GM18951 (cell line): ENCODE results near the gene DGKZ.

ENCODE experiments used
- POLR2A ChIP-seq: IDR thresholded peaks from 4 replicates; pipeline ENCODE4 v1.6.1; 2011; ENCODE audit warnings: mild to moderate bottlenecking; ENCODE audit not compliant: insufficient read length, insufficient read depth; ENCODE audit errors: extremely low read depth
- in situ Hi-C: fragments of 300-500 bp; cut with MboI; formaldehyde crosslinking; loops from one replicate; pipeline ENCODE4 v1.12.0; 2022; ENCODE audit warnings: low sequenced_read_pairs, mixed read lengths, inconsistent platforms; ENCODE audit not compliant: unreplicated experiment

The DGKZ gene

DNA sequence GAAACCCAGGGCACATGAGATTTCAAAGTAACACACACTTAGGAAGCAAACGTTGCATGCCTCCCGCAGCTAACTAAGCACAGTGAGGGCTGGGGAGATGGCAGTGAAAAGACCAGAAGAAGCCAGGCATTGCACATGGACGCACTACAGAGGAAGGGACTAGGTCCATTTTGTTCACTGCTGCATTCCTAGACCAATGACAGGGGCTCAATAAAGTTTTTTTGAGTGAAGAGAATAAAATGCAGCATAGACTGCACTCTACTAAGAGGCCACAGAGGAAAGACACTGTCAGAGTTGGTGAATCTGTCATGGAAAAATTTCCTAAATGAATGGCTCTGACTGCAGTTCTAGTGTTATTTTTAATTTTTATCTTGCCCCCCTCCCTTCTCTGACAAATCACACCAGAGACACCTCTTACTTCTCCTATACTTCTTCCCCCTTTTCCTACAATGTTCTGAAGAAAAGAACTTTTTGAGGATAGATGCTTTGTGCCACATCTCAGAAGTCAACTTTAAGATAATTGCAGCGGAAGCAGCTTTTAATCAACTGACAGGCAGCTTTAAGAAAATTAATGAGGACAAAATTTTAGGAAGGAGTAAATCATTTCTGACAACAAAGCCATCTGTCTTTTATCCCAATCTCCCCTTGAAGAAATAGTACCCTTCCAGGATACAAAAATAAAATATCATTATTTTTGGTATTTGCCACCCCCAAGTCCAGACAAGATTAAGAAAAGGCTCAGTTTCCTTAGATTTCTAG is 79.1 kb downstream of the DGKZ start:
- no peak for TF ChIP-seq POLR2A
- in situ Hi-C loops: no loop called here

DNA sequence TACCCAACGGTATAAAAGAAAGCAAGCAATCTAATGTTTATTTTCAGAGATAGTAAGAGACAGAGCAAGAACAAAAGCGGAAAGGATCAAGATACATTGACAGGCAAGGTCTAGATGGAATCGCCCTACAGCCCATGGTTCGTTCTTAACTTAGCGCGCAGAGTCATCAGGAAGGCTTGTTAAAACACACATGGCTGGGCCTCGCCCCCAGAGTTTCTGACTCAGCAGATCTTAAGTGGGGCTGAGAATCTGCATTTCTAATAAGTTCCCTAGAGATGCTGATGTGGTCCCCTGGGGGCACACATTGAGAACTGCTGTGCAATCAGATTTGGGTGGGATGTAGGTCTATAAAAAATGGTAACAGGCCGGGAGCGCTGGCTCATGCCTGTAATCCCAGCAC is 80.1 kb downstream of the DGKZ start:
- in situ Hi-C loops: no loop called here
- TF ChIP-seq POLR2A: no peak

DNA sequence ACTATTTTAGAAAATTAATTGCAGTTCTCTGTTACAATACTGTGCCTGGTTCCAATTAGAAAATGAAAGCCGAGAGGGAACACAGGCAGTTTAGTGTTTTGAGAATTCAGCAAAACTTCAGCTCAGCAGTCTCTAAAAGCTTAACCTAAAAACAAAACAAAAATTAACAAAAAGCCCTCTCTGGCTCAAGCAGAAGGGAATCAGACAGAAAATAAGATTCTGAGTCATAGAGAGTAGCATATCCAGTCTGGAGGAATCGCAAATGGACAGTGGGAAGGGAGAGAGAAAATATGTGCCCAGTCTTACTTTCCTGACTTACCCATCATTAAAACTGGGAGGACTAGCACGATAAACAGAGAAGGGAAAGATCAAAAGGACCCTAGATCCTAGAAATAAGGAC is 82.5 kb downstream of the DGKZ start:
- in situ Hi-C loops: loop anchor here (10.0 kb wide), 1 partner anchor 285 kb away; the partner anchor contains the start of gene F2
- no peak for TF ChIP-seq POLR2A
